Raji (cell line): Measurements from ENCODE around the gene GSN.

Source experiments
- POLR2A ChIP-seq: IDR thresholded peaks from 2 replicates; pipeline ENCODE4 v1.6.1; 2011; ENCODE audit warnings: low read depth, low read length, control low read depth; ENCODE audit not compliant: insufficient read depth

Gene GSN

GRCh38 chr9:121286973-121287741 is 19.2 kb downstream of the GSN start:
- TF ChIP-seq POLR2A: no peak

- no peak for TF ChIP-seq POLR2A
These were observed 20.7 kb downstream of the GSN start for GRCh38 chr9:121288673-121289025.

GRCh38 chr9:121289026-121289771 is 21.2 kb downstream of the GSN start:
- TF ChIP-seq POLR2A: no peak

- no peak for TF ChIP-seq POLR2A
These were observed 21.9 kb downstream of the GSN start for GRCh38 chr9:121289772-121290370.

- TF ChIP-seq POLR2A: no peak
These were observed 24.1 kb downstream of the GSN start for GRCh38 chr9:121292051-121292450.

- TF ChIP-seq POLR2A: no peak
These were observed 24.9 kb downstream of the GSN start for GRCh38 chr9:121292801-121293241.

- TF ChIP-seq POLR2A: no peak
These were observed 26.3 kb downstream of the GSN start for GRCh38 chr9:121294151-121294743.

GRCh38 chr9:121294866-121295661 is 27.1 kb downstream of the GSN start:
- TF ChIP-seq POLR2A: no peak

GRCh38 chr9:121295662-121296191 is 27.8 kb downstream of the GSN start:
- TF ChIP-seq POLR2A: no peak

GRCh38 chr9:121296213-121297127 is 28.5 kb downstream of the GSN start:
- no peak for TF ChIP-seq POLR2A

GRCh38 chr9:121297389-121297788 is 29.4 kb downstream of the GSN start:
- TF ChIP-seq POLR2A: no peak

GRCh38 chr9:121298016-121298538 is 30.1 kb downstream of the GSN start:
- no peak for TF ChIP-seq POLR2A
